AG04450 (cell line): Measurements from ENCODE around the gene UBN2. TPM values are rescaled to one million over a fixed set of nuclear protein-coding genes. Genes with fewer than 3 reads are reported as not detected.

Experiments
- CTCF ChIA-PET: fragments of 300-600, 350-600 bp; formaldehyde crosslinking; extraction: SDS; loops from one replicate; lab custom pipeline; 2022; ENCODE audit warnings: antibody characterized with exemption, inconsistent platforms; lab: Charles Lee
- POLR2A ChIA-PET: fragments of 350-600 bp; formaldehyde crosslinking; extraction: SDS; loops from one replicate; lab custom pipeline; 2021; ENCODE audit warnings: antibody characterized with exemption, inconsistent platforms; lab: Yijun Ruan, JAX
- DNase-seq: peaks from one replicate; pipeline ENCODE4 v3.0.0-alpha.2; 2011; ENCODE audit warnings: low read depth, low spot score
- H3K27ac ChIP-seq: one replicate; pipeline ENCODE4 v1.5.1; 2012; ENCODE audit warnings: low read depth, low read length, control low read depth
- H3K27me3 ChIP-seq: one replicate; pipeline ENCODE4 v1.6.0; 2012; ENCODE audit warnings: low read length; ENCODE audit not compliant: control insufficient read depth, insufficient read depth
- H3K4me3 ChIP-seq: 2 replicates; pipeline ENCODE4 v1.5.1; 2011; ENCODE audit warnings: mild to moderate bottlenecking, low read depth, low read length, control low read depth
- H3K9me3 ChIP-seq: 2 replicates; pipeline ENCODE4 v1.5.1; 2012; ENCODE audit warnings: low read length; ENCODE audit not compliant: control insufficient read depth, insufficient read depth
- CTCF ChIP-seq: IDR thresholded peaks from 2 replicates; pipeline ENCODE4 v1.5.1; 2011; ENCODE audit warnings: low read depth, low read length, control low read depth, inconsistent platforms
- polyA plus RNA-seq: library from polyadenylated mRNA; depleted of rRNA; stranded (reverse); fragments of >200 nt; gene quantifications from 2 replicates; pipeline ENCODE4 v1.2.3, GENCODE V29; 2011

The UBN2 gene
- polyA plus RNA-seq, 1 experiment, result 4.7 TPM

GRCh38 chr7:139339698-139340036, 108.6 kb downstream of the UBN2 start:
- Histone ChIP-seq H3K27ac (peak overlapping the region; percentile 99), H3K27me3 (no peaks in the 10 kb centered on the region), H3K9me3 (no peaks in the 10 kb centered on the region; the same call in 1 of the 2 replicates), H3K4me3 (peak overlapping the region; percentile 95)
- no peak for DNase-seq
- no peak for TF ChIP-seq CTCF
- CTCF ChIA-PET, result interaction anchor here (0.7 to 2.2 kb wide), 9 partner anchors 8 to 108 kb away, joined by 3 to 11 read pairs (median 4); no protein-coding TSS in a partner anchor
- POLR2A ChIA-PET, result interaction anchor here (0.7 to 1.6 kb wide), 3 partner anchors 18 to 1288 kb away, joined by 3 to 8 read pairs (median 3); partner anchors contain the start of gene LUC7L2

GRCh38 chr7:139340037-139340807, 109.2 kb downstream of the UBN2 start:
- Histone ChIP-seq H3K4me3 (peak overlapping the region; percentile 95), H3K27me3 (no peaks in the 10 kb centered on the region), H3K9me3 (no peaks in the 10 kb centered on the region; the same call in 1 of the 2 replicates), H3K27ac (peak overlapping the region; percentile 99)
- POLR2A ChIA-PET, result interaction anchor here (0.7 to 1.6 kb wide), 3 partner anchors 17 to 1287 kb away, joined by 3 to 8 read pairs (median 3); partner anchors contain the start of gene LUC7L2
- TF ChIP-seq CTCF, result peak; percentile 77
- peak; percentile 99 for DNase-seq
- CTCF ChIA-PET, result interaction anchor here (0.6 to 2.2 kb wide), 12 partner anchors 9 to 847 kb away, joined by 3 to 11 read pairs (median 4); no protein-coding TSS in a partner anchor

- no peak for TF ChIP-seq CTCF
- Histone ChIP-seq H3K27ac (peak overlapping the region; percentile 99), H3K9me3 (no peaks in the 10 kb centered on the region; the same call in 1 of the 2 replicates), H3K27me3 (no peaks in the 10 kb centered on the region), H3K4me3 (peak overlapping the region; percentile 95)
- no peak for DNase-seq
- ChIA-PET POLR2A (interaction anchor here (1.1 to 1.6 kb wide), 2 partner anchors 17 to 19 kb away, joined by 3 to 8 read pairs; partner anchors contain the start of gene LUC7L2), CTCF (interaction anchor here (0.8 to 2.2 kb wide), 4 partner anchors 13 to 848 kb away, joined by 3 to 11 read pairs (median 6); no protein-coding TSS in a partner anchor)
Measured at GRCh38 chr7:139340808-139341057, 109.7 kb downstream of the UBN2 start.

GRCh38 chr7:139341058-139341775, 110.2 kb downstream of the UBN2 start, which contains the start of gene FMC1:
Gene FMC1, plus strand, starts transcription at chr7:139341337. Its CDS starts 48 bp downstream, at chr7:139341385.
- Histone ChIP-seq H3K4me3 (peak within 1 kb of the TSS; percentile 95), H3K27me3 (no peaks in the 10 kb centered on the region), H3K9me3 (no peaks in the 10 kb centered on the region; the same call in 1 of the 2 replicates), H3K27ac (peak within 1 kb of the TSS; percentile 99)
- peak; percentile 86 for DNase-seq
- ChIA-PET CTCF (interaction anchor here (1.9 to 2.2 kb wide), 2 partner anchors 13 to 14 kb away, joined by 10 to 11 read pairs; no protein-coding TSS in a partner anchor), POLR2A (interaction anchor here (1.6 kb wide), 1 partner anchor 19 kb away, joined by 8 read pairs; the partner anchor contains the start of gene LUC7L2)
- TF ChIP-seq CTCF, result peak; percentile 39; the same call in 1 of the 2 replicates
